Adrenal gland (tissue), 5 donors: ENCODE measurements around the gene SRPK2.

Source experiments
- POLR2A ChIP-seq, 2 donors: fragments of 450-650 bp; IDR thresholded peaks; one replicate each; pipeline ENCODE4 v1.6.1; 2017; ENCODE audit warnings: antibody characterized with exemption in 2 of 2, mild to moderate bottlenecking in 2 of 2, moderate library complexity in 1 of 2
- TF ChIP-seq, protein P1 (sequence below), 6 experiments: fragments of 450-650 bp in 4 of 6; fragments of 200-600 bp in 2 of 6; sonication (generic) in 1 of 6; IDR thresholded peaks; 1 replicate in 5 of 6; 2 replicates in 1 of 6; pipeline versions ENCODE4 v1.5.1 to v1.8.0; 2016 to 2021; ENCODE audit warnings: antibody characterized with exemption in 6 of 6, mild to moderate bottlenecking in 2 of 6, moderate library complexity in 1 of 6
- donor health status: DM: no; HTN: no; CAD: no.

- TF ChIP-seq, protein P1, sequence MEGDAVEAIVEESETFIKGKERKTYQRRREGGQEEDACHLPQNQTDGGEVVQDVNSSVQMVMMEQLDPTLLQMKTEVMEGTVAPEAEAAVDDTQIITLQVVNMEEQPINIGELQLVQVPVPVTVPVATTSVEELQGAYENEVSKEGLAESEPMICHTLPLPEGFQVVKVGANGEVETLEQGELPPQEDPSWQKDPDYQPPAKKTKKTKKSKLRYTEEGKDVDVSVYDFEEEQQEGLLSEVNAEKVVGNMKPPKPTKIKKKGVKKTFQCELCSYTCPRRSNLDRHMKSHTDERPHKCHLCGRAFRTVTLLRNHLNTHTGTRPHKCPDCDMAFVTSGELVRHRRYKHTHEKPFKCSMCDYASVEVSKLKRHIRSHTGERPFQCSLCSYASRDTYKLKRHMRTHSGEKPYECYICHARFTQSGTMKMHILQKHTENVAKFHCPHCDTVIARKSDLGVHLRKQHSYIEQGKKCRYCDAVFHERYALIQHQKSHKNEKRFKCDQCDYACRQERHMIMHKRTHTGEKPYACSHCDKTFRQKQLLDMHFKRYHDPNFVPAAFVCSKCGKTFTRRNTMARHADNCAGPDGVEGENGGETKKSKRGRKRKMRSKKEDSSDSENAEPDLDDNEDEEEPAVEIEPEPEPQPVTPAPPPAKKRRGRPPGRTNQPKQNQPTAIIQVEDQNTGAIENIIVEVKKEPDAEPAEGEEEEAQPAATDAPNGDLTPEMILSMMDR (IDR thresholded peaks at IDR 0.05) = no peak
- no peak for TF ChIP-seq POLR2A (IDR thresholded peaks at IDR 0.05)
Measured at GRCh38 chr7:105345003-105345402, 43.7 kb downstream of the SRPK2 start.
